ENCODE data around the gene INTU.

GRCh38 chr4:127667772-127668171, 35.0 kb downstream of the INTU start:
- no peak for TF ChIP-seq TAF7 (tag; IDR thresholded peaks at IDR 0.05)
- TF ChIP-seq CTCF (IDR thresholded peaks at IDR 0.05 in 2 of 3, conservative IDR thresholded peaks at IDR 0.05 in 1 of 3; ENCODE audit: insufficient read depth in 2 of 3, low read depth in 1 of 3, low read length in 3 of 3), result no peak
- no peak for TF ChIP-seq POLR2A (conservative IDR thresholded peaks at IDR 0.05)
- TF ChIP-seq ZNF79 (CRISPR knock-in tag; IDR thresholded peaks at IDR 0.05; ENCODE audit: low read depth), result no peak
- no peak for TF ChIP-seq RAD21 (CRISPR knock-in tag; conservative IDR thresholded peaks at IDR 0.05 in 1 of 2, IDR thresholded peaks at IDR 0.05 in 1 of 2)
- no peak for TF ChIP-seq EZH2 (IDR thresholded peaks at IDR 0.05; ENCODE audit: borderline replicate concordance, low read depth, low read length)
- TF ChIP-seq KAT2B (IDR thresholded peaks at IDR 0.05; ENCODE audit: low read depth, low read length), result no peak
- TF ChIP-seq TSHZ1 (CRISPR knock-in tag; IDR thresholded peaks at IDR 0.05), result no peak
- no peak for TF ChIP-seq NRF1 (conservative IDR thresholded peaks at IDR 0.05 in 1 of 2, IDR thresholded peaks at IDR 0.05 in 1 of 2)
- TF ChIP-seq HMG20B (CRISPR knock-in tag; IDR thresholded peaks at IDR 0.05), result no peak
- TF ChIP-seq FOXP4 (CRISPR knock-in tag; IDR thresholded peaks at IDR 0.05; ENCODE audit: borderline replicate concordance), result no peak
